GM21619 (cell line): ENCODE results near the gene CDH13.

Experiments
- ATAC-seq: cut with Tn5 transposase; IDR thresholded peaks from one replicate; pipeline ENCODE4 v1.9.1; 2021; ENCODE audit not compliant: unreplicated experiment

The CDH13 gene

GRCh38 chr16:82990155-82990554 is 363.4 kb downstream of the CDH13 start:
- no peak for ATAC-seq

- ATAC-seq = no peak
Observed at GRCh38 chr16:82991410-82991809, 364.6 kb downstream of the CDH13 start.

- no peak for ATAC-seq
Observed at GRCh38 chr16:82991966-82992675, 365.4 kb downstream of the CDH13 start.

- ATAC-seq = no peak
Observed at GRCh38 chr16:82992786-82993185, 366.0 kb downstream of the CDH13 start.

GRCh38 chr16:82993415-82993814 is 366.6 kb downstream of the CDH13 start:
- no peak for ATAC-seq

GRCh38 chr16:82993926-82994325 is 367.2 kb downstream of the CDH13 start:
- ATAC-seq = no peak

GRCh38 chr16:82995286-82995923 is 368.6 kb downstream of the CDH13 start:
- ATAC-seq = no peak

- no peak for ATAC-seq
Observed at GRCh38 chr16:82995924-82996441, 369.2 kb downstream of the CDH13 start.

- ATAC-seq = no peak
Observed at GRCh38 chr16:82996814-82997213, 370.0 kb downstream of the CDH13 start.

GRCh38 chr16:82999711-83000110 is 372.9 kb downstream of the CDH13 start:
- no peak for ATAC-seq

GRCh38 chr16:83002351-83003334 is 375.9 kb downstream of the CDH13 start:
- ATAC-seq = no peak

- ATAC-seq = no peak
Observed at GRCh38 chr16:83004868-83005652, 378.3 kb downstream of the CDH13 start.

- no peak for ATAC-seq
Observed at GRCh38 chr16:83005653-83006160, 378.9 kb downstream of the CDH13 start.

GRCh38 chr16:83010776-83011720 is 384.3 kb downstream of the CDH13 start:
- no peak for ATAC-seq

- no peak for ATAC-seq
Observed at GRCh38 chr16:83011939-83012338, 385.2 kb downstream of the CDH13 start.

- ATAC-seq = no peak
Observed at GRCh38 chr16:83013071-83013470, 386.3 kb downstream of the CDH13 start.

- ATAC-seq = no peak
Observed at GRCh38 chr16:83019963-83020362, 393.2 kb downstream of the CDH13 start.

GRCh38 chr16:83021045-83021444 is 394.3 kb downstream of the CDH13 start:
- ATAC-seq = no peak

- ATAC-seq = no peak
Observed at GRCh38 chr16:83021746-83022145, 395.0 kb downstream of the CDH13 start.
